ENCODE data around the gene CYTH1. TPM values are rescaled to one million over a fixed set of nuclear protein-coding genes. Genes with fewer than 3 reads are reported as not detected.

Gene CYTH1
- total RNA-seq, 1 donor from 2014 or later: 103 TPM

DNA sequence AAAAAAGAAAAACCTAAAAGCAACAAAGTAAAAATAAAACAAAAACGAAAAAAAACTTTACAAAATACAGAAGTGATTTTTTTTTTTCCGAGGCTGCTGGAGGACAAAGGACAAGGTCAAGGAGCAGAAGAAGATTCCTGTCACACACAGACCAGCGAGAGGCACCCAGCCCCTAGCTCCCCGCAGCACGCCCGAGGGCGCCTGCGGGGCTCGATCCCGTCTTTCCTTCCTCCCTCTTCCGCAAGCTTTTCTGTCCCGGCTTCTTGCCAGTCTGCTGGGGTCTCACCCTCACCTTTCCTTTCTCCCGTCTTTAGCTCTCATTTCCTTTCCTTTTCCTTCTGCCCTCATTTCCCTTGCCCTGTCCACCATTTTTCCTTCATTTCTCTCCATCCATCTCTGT lies 138.7 kb downstream of the CYTH1 start:
- intact Hi-C loops (cut with DNase I): no loop called here
- DNase-seq (peak; percentile 15), ATAC-seq (no peak)
- TF ChIP-seq, protein P1, sequence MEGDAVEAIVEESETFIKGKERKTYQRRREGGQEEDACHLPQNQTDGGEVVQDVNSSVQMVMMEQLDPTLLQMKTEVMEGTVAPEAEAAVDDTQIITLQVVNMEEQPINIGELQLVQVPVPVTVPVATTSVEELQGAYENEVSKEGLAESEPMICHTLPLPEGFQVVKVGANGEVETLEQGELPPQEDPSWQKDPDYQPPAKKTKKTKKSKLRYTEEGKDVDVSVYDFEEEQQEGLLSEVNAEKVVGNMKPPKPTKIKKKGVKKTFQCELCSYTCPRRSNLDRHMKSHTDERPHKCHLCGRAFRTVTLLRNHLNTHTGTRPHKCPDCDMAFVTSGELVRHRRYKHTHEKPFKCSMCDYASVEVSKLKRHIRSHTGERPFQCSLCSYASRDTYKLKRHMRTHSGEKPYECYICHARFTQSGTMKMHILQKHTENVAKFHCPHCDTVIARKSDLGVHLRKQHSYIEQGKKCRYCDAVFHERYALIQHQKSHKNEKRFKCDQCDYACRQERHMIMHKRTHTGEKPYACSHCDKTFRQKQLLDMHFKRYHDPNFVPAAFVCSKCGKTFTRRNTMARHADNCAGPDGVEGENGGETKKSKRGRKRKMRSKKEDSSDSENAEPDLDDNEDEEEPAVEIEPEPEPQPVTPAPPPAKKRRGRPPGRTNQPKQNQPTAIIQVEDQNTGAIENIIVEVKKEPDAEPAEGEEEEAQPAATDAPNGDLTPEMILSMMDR (IDR thresholded peaks at IDR 0.05): no peak
- Histone ChIP-seq H3K4me3 (no peak overlapping the region), H3K27ac (no peak overlapping the region), H3K4me1 (no peaks in the 10 kb centered on the region), H3K9me3 (no peaks in the 10 kb centered on the region), H3K36me3 (no peaks in the 10 kb centered on the region), H3K27me3 (no peaks in the 10 kb centered on the region)

DNA sequence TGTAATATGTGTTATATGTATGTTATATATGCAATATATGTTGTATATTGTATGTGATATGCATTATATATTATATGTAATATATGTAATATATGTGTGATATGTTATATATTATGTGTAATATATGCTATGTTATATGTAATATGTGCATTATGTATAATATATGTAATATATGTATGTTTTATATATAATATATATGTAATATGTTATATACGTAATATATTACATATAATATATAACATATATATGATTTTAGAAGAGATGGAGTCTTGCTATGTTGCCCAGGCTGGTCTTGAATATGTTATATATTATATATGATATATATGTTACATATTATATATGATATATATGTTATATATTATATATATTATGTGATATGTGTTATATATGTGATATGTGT lies 139.4 kb downstream of the CYTH1 start:
- H3K27me3 ChIP-seq: no peaks in the 10 kb centered on the region
- no peak overlapping the region for H3K27ac ChIP-seq
- ATAC-seq (no peak), DNase-seq (no peak)
- H3K9me3 ChIP-seq: no peaks in the 10 kb centered on the region
- intact Hi-C loops (cut with DNase I): no loop called here
- H3K4me1 ChIP-seq: no peaks in the 10 kb centered on the region
- TF ChIP-seq, protein P1 (IDR thresholded peaks at IDR 0.05): no peak
- no peaks in the 10 kb centered on the region for H3K36me3 ChIP-seq
- H3K4me3 ChIP-seq: no peak overlapping the region

DNA sequence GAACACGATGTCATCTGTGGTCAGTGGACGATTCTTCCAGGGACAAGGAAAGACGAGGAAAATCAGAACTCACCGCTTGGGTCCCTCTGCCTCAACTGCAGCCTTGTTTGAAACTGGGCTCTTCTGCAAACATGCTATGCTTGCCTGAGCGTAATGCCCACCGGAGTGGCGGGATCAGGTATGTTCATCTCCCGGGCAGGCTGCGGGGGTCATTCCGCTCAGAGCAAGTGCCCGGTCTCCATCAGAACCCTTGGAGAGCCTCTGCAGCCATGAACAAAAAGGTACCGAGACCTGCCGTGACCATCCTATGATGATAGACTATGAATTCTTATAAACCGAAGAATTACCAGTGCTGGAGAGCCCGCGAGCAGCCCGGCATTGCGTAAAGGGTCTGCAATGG lies 140.4 kb downstream of the CYTH1 start:
- DNase-seq (peak; percentile 32), ATAC-seq (no peak)
- Histone ChIP-seq H3K4me1 (no peaks in the 10 kb centered on the region), H3K9me3 (no peaks in the 10 kb centered on the region), H3K36me3 (no peaks in the 10 kb centered on the region), H3K4me3 (no peak overlapping the region), H3K27ac (no peak overlapping the region), H3K27me3 (no peaks in the 10 kb centered on the region)
- intact Hi-C loops (cut with DNase I): no loop called here
- TF ChIP-seq, protein P1 (IDR thresholded peaks at IDR 0.05): no peak

DNA sequence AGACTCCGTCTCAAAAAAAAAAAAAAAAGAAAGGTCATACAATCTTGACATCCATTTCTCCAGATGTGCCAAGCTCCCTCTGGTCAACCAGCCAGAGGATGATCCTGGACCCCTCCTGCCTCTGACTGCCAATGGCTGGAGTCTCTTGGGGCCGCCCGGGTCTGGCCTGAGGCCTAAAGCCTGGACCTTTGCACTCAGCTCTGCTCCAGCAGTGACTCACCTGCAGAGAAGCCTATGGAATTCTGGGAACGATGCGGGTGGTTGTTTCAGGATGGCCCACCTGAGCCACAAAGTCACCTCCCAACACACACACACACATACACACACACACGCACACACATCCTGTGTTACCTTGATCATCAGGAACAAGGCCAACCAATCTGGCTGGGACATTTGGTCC lies 140.8 kb downstream of the CYTH1 start:
- TF ChIP-seq, protein P1 (IDR thresholded peaks at IDR 0.05): no peak

DNA sequence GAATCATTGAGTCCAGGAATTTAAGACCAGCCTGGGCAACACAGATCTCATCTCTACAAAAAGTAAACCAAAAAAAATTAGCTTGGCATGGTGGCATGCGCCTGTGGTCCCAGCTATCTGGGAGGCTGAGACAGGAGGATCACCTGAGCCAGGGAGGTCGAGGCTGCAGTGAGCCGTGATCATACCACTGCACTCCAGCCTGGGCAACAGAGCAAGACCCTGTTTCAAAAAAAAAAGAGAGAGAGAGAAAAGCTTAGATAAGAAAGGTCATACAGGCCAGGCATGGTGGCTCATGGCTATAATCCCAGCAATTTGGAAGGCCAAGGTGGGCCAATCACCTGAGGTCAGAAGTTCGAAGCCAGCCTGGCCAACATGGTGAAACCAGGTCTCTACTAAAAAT lies 141.4 kb downstream of the CYTH1 start:
- intact Hi-C loops (cut with DNase I): no loop called here
- H3K4me3 ChIP-seq: no peak overlapping the region
- no peak overlapping the region for H3K27ac ChIP-seq
- no peaks in the 10 kb centered on the region for H3K4me1 ChIP-seq
- H3K27me3 ChIP-seq: no peaks in the 10 kb centered on the region
- no peaks in the 10 kb centered on the region for H3K36me3 ChIP-seq
- DNase-seq (peak; percentile 6), ATAC-seq (no peak)
- H3K9me3 ChIP-seq: no peaks in the 10 kb centered on the region
- TF ChIP-seq, protein P1 (IDR thresholded peaks at IDR 0.05): no peak

More for the DNA sequence above, 140.8 kb downstream of the CYTH1 start:
- Histone ChIP-seq H3K36me3 (no peaks in the 10 kb centered on the region), H3K27me3 (no peaks in the 10 kb centered on the region), H3K4me1 (no peaks in the 10 kb centered on the region), H3K9me3 (no peaks in the 10 kb centered on the region), H3K27ac (no peak overlapping the region), H3K4me3 (no peak overlapping the region)
- DNase-seq (peak; percentile 33), ATAC-seq (no peak)
- intact Hi-C loops (cut with DNase I): no loop called here
